Measurements from ENCODE around the gene CAPN12. TPM values are rescaled to one million over a fixed set of nuclear protein-coding genes. Genes with fewer than 3 reads are reported as not detected.

CAPN12 gene
- total and polyA plus RNA-seq, 12 donors: 0.39 to 23.1 (median 3.7) TPM; not detected in 1

GRCh38 chr19:38714354-38714778, 29.9 kb downstream of the CAPN12 start:
- H3K4me3 ChIP-seq: no peak overlapping the region
- intact Hi-C loops (cut with DNase I): no loop called here
- no peaks in the 10 kb centered on the region for H3K27me3 ChIP-seq
- H3K27ac ChIP-seq: peak overlapping the region in 4 of 5 donors; percentile 25 to 93 (median 86)
- H3K4me1 ChIP-seq (replicated peaks in 1 of 2): peaks cover 46 to 58% of the 10 kb centered on the region in 2 donors
- TF ChIP-seq POLR2A (IDR thresholded peaks at IDR 0.05): no peak
- no peak for TF ChIP-seq CTCF (IDR thresholded peaks at IDR 0.05)
- peak in 5 of 7 donors; percentile 55 to 77 (median 74) for DNase-seq
- WGBS, 4 donors: 46 to 60% (median 53%) methylated on average over 2 to 14 of the region's 14 CpGs
- peaks cover 0 to 91% of the 10 kb centered on the region in 2 donors for H3K36me3 ChIP-seq (replicated peaks in 1 of 2)
- H3K9me3 ChIP-seq (replicated peaks in 1 of 3): no peaks in the 10 kb centered on the region

GRCh38 chr19:38713865-38714264, 30.4 kb downstream of the CAPN12 start:
- intact Hi-C loops (cut with DNase I): no loop called here
- TF ChIP-seq CTCF (IDR thresholded peaks at IDR 0.05) (no peak), POLR2A (IDR thresholded peaks at IDR 0.05) (no peak)
- no peak for DNase-seq
- Histone ChIP-seq H3K9me3 (replicated peaks in 1 of 3) (no peaks in the 10 kb centered on the region), H3K36me3 (replicated peaks in 1 of 2) (peaks cover 0 to 91% of the 10 kb centered on the region in 2 donors), H3K4me1 (replicated peaks in 1 of 2) (peaks cover 50 to 63% of the 10 kb centered on the region in 2 donors), H3K27me3 (no peaks in the 10 kb centered on the region), H3K4me3 (no peak overlapping the region), H3K27ac (peak overlapping the region in 4 of 5 donors; percentile 25 to 93 (median 86))
- WGBS, 4 donors: 81 to 91% (median 83%) methylated on average over 13 to 14 of the region's 14 CpGs

DNA sequence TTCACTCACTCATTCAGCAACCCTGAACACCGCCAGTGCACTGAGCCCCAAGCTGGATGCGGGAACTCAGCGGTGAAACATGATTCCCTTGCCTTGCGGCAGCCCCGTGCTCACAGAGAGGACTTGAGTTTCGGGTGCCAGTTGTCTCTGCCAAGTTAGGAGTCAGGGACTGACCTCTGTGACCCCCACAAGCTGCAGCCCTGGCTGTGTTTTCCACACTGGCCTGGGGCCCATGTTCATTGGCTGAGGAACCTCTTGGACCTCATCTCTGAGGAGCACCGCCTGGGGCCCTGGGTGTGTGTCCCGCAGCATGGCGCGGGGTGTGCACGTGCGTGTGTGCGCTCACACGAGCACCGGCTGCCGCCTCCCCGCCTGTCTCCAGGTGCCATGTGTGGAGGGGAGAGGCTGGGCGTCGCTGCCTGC, 31.0 kb downstream of the CAPN12 start:
- DNase-seq: peak in 6 of 7 donors; percentile 82 to 93 (median 90)
- Histone ChIP-seq H3K4me3 (no peak overlapping the region), H3K27me3 (no peaks in the 10 kb centered on the region), H3K9me3 (replicated peaks in 1 of 3) (no peaks in the 10 kb centered on the region), H3K27ac (peak overlapping the region; percentile 25 to 93 (median 82)), H3K36me3 (replicated peaks in 1 of 2) (peaks cover 0 to 91% of the 10 kb centered on the region in 2 donors), H3K4me1 (replicated peaks in 1 of 2) (peaks cover 53 to 70% of the 10 kb centered on the region in 2 donors)
- TF ChIP-seq CTCF (IDR thresholded peaks at IDR 0.05): no peak
- TF ChIP-seq POLR2A (IDR thresholded peaks at IDR 0.05): peak in 1 of 2 donors; percentile 49
- intact Hi-C loops (cut with DNase I): no loop called here
- WGBS, 4 donors: 35 to 58% (median 46%) methylated on average over 14 to 19 of the region's 19 CpGs

DNA sequence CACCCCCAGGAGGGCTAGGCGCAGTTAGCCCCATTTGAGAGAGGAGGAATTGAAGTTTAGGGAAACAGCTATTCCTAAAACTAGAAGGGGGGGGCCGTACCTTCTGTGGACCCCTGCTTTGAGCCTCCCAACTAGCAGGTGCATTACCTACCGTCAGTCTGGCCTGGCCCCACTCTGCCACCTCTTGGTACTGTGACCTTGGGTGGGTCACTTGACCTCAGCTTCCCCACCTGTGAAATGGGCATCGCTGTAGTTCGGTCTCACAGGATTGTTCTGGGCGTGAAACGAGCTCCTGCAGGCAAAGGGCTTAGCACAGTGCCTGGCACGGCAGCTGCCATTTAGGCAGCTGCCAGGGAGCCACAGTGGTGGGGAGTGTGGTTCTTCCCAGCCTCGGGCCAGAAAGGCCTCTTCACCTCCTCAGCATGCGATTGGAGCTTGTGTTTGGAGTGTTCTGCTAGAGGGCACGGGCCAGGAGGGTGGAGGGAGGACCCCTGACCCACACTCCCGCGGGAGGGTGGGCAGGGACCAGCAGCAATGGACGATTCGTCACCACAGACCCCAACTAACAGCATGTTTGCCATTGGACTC, 32.0 kb downstream of the CAPN12 start:
- H3K9me3 ChIP-seq (replicated peaks in 1 of 3): no peaks in the 10 kb centered on the region
- H3K4me3 ChIP-seq: no peak overlapping the region
- peaks cover 0 to 91% of the 10 kb centered on the region in 2 donors for H3K36me3 ChIP-seq (replicated peaks in 1 of 2)
- H3K4me1 ChIP-seq (replicated peaks in 1 of 2): peaks cover 60 to 80% of the 10 kb centered on the region in 2 donors
- intact Hi-C loops (cut with DNase I): no loop called here
- DNase-seq: no peak
- peak overlapping the region; percentile 49 to 93 (median 82) for H3K27ac ChIP-seq
- no peaks in the 10 kb centered on the region for H3K27me3 ChIP-seq
- TF ChIP-seq CTCF (IDR thresholded peaks at IDR 0.05): no peak
- no peak for TF ChIP-seq POLR2A (IDR thresholded peaks at IDR 0.05)
- 70 to 90% (median 78%) methylated on average over 8 to 15 of the region's 15 CpGs for WGBS, 4 donors
